ENCODE measurements around the gene C5orf22. TPM values are rescaled to one million over a fixed set of nuclear protein-coding genes. Genes with fewer than 3 reads are reported as not detected.
A peak's percentile ranks its signal among the peaks of the same experiment; 100 is the strongest.
"Not testable (repeated sequence)": the region's sequence is repeated elsewhere in the genome, so short reads cannot be mapped to it uniquely, and the experiment has no call there.

Gene C5orf22
- 16.5 and 21.3 TPM in 2 replicates for total RNA-seq

DNA sequence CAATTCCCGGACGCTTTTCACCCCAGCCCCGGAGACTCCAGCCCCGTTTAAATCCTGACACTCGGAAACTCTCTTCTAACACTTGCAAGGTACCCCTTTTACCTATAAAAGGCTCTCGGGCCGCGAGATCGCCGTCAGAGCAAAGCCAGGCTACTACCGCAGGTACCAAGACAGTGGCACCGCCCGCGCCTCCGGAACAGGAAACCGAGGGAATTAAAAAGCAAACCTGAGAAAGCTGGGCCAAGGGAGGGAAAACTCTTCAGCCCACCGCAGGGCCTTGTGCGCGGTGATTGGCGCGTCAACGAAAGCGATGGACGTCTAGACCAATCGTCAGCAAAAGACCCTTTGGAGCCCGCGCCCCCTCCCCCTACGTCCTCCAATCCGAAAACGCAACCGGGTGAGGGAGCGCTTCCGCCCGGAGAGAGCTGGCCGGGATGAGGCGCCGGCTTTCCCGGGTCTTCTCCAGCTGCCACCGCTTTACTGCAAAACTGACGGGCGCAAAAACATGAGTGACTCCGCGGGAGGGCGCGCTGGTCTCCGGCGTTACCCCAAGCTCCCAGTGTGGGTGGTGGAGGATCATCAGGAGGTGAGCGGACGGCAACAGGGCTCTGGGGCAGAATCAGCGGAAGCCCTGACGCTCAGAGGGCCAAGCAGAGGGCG is at the start of gene C5orf22, which contains the start of gene DROSHA:
TSS of gene C5orf22 (plus strand) at position 414 of the 660 bp plus-strand sequence. CDS start at position 506, 92 bp downstream.
TSS of gene DROSHA (minus strand) at position 206 of the 660 bp plus-strand sequence. CDS start 3,034 bp downstream, outside the sequence.
- peak; percentile 81 for DNase-seq (ENCODE audit: low read depth, low spot score)

DNA sequence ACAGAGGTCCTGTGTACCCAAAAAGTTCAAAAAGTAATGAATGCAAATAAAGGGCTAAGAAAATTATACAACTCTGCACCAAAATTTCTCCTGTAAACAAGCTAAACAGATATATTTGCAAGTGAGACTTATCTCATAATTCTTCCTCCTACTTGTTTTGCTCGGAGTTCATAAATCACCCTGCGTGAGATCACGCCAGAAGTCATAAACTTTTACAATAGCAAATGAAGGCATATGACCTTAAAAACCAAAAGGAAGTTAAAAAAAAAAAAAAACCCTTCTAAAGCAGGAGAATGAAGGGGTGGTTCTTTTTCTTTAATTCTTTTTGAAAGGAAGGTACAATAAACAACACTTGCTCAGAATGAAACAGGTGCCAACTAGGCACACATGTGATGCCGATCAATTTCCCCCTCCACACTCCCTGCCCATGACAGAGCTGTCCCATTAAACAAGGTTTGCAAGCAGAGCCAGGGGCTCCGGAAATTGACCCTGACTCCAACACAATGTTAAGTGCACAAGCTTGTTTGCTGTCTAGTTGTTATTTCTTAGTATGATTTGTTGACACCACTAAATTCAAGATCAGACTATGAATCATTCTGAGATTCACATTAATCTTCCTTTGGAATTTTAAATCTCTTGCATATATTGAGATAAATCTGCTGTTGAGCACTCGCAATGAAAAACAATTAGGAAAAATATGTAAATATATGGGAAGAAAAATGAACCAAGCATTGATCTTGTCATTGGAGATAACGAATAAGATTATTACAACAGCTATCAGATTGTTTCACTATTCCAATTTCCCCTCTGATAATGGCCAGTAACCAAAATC is 46.5 kb upstream of the C5orf22 start:
- DNase-seq (ENCODE audit: low read depth, low spot score): peak; percentile 24

DNA sequence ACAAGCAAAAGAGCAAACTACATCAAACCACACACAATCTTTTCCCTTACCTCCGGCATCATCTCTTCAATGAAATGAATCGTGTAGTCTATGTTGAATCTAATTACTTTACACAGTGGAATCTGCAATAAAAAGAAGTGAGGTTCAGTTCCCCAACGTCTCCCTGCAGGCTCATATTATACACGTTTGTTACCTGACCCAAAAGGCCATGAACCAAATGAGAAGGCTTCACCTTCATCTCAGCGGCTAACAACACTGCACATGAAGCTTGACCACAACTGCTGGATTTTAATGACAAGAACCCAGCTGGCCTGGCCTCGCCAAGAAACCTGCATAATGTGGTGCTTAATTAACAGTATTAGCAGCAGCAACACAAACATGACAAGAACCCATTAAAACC is 45.7 kb upstream of the C5orf22 start:
- DNase-seq (ENCODE audit: low read depth, low spot score): no peak

DNA sequence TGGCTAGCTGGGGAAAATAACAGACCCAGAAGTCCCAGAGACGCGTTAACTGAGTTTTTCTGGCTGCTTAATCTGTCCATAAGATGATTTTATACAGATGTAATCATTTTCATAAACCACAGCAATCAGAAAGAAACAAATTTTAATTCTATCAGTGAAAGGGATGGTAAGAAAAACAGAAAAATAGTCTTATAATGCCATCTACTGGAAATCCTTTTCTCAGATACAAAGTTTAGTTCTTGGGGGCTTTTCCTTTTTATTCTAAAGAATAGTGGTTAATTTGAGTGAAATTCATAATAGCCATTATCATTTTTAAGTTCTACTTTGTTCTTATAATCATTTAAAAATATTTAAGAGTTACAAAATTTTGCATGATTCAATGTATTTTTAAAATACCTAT is 44.6 kb upstream of the C5orf22 start:
- no peak for DNase-seq (ENCODE audit: low read depth, low spot score)

DNA sequence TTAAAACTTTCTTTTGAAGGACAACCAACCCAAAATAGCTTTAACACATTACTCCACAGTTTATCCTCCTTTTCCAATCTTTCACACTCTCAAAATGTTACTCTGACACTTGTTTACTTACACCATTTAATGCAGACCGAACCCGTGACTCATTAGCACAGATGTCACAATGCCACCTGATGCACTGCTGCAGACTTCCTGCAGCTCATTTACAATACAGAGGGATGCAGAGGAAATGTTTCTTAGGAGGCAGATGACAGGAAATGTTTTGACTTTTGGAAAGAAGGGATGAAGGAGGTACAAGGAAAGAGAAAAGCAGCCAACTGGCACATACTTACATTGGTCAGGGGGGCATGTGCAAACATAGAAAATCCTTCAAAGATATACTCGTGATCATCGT is 39.2 kb upstream of the C5orf22 start:
- peak; percentile 77 for DNase-seq (ENCODE audit: low read depth, low spot score)

DNA sequence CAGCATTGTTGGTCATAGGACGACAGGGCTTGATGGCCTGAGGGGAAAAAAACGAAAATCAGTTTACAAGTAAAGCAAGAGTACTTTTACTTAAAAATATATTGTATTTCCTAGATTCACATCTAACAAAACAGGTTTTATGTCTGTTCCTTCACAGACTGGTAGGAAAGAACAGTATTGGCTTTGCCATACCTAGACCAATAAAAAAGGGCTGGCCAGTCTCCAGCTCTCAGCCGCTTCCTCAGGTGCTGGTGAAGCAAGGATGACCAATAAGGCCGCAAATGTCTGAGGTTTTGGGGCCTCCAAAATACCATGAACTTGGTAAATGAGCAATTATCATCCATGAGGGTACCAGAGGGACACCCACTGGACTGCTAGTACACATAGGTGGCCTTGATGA is 36.8 kb upstream of the C5orf22 start:
- DNase-seq (ENCODE audit: low read depth, low spot score): no peak

DNA sequence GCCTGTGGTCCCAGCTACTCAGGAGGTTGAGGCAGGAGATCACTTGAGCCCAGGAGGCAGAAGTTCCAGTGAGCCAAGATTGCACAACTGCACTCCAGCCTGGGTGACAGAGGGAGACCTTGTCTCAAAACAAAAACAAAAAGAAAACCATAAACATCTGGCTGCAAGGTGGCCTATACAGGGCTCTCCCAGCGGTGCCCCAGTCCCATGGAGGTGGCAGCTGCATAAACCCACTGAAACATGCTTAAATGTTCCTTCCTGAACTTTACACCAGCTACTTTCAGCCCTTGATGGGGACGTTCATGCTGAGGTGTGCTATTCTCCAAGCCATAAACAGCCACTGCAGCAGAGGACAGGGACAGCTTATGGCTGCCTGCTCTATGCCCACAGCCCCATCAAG is 35.8 kb upstream of the C5orf22 start:
- DNase-seq (ENCODE audit: low read depth, low spot score): no peak

DNA sequence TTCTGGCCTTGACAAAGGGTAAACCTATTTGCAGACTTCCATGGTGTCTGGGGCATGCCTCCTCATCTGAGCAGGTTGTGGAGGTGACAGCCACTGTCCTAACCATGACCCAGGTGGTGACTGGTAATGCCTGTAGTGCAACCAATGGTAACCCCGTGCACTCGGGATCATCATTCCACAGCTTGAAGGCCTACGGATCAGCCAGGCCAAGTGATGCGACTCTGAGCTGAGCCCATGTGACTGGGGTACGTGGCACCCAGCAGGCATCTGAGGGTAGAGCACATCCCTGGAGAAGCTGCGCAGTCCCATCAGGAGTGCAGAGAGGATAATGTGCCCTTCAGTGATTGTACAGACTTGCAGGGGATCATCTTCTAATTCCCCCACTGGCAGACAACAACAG is 35.2 kb upstream of the C5orf22 start:
- DNase-seq (ENCODE audit: low read depth, low spot score): no peak

DNA sequence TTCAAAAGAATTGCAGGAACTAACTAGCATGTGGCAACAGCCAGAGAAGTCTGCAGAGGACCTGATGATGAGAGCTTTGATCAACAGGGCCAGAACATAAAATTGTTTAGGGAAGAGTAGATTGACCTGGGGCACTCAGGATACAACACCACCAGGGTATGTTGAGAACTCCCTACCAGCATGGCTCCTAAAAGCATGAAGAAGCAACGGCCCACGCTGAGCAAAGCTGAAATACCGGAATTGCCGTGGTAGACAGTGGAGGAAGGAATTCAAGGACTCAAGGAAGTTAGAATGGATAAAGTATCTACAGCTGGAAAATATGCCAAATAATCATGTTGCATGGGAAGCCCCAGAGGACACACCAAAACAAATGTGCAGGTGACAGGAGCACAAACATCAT is 31.8 kb upstream of the C5orf22 start:
- no peak for DNase-seq (ENCODE audit: low read depth, low spot score)

DNA sequence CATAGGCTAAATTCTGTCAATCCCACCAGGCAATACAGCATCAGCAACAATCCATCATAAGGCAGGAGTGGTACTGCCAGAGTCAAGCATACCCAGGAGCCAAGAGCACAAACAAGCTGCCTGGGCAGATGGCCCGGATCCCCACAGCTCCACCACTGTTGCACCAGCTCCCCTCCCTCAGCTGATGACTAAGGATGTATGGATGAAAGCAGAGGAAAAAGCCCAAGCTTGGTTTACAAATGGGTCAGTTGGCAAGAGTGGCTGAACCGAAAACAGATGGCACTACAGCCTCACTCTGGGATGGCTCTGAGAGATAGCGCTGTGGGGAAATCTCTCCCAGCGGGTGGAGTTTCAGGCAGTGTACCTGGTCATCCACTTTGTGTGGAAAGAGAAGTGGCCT is 29.6 kb upstream of the C5orf22 start:
- DNase-seq (ENCODE audit: low read depth, low spot score): no peak

DNA sequence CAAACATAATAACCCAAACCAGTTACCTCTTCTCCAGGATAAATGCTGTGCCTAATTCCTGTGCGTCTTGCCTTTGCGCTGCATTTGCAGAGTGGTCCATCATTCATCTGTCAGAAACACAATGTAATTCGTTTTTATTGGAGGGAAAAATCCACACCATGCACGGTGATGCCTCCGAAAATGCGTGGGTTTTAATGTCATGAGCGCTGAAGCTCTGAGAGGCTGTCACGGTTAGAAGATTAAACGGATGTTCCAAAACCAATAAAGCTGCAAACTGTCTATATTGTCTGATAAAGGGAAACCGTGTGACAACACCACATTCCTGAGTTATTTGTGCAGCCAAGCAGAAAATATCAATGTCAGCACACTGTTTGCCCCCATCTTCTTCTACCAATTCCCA is 27.6 kb upstream of the C5orf22 start:
- DNase-seq (ENCODE audit: low read depth, low spot score): no peak

DNA sequence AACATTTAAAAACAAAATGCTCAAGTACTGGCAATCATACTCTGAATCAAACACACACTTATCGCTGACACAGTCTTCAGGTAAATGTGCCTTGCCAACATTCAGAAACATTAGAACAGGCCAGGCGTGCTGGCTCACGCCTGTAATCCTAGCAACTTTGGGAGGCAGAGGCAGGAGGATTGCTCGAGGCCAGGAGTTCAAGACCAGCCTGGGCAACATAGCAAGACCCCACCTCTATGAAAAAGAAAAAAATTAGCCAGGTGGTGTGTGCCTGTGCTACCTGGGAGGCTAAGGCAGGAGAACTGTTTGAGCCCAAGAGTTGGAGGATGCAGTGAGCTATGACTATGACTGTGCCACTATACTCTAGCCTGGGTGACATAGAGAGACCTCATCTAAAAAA is 20.8 kb upstream of the C5orf22 start:
- no peak for DNase-seq (ENCODE audit: low read depth, low spot score)

DNA sequence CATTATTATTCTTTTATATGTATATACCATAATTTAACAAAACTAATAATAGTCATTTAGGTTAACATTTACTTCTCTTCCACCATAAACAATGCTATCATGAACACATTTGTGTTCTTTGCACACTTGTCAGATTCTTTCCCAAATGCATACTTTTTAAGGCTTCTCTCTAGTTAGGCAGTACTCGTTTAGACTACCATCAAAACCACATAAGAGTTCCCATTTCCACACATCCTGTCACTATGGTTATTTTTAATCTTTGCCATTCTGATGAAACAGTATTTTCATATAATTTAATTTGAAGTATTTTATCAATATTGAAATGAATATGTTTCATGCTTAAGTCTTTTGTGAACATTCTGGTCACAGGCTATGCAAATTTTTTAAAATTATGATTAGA is 15.3 kb upstream of the C5orf22 start:
- DNase-seq (ENCODE audit: low read depth, low spot score): no peak

DNA sequence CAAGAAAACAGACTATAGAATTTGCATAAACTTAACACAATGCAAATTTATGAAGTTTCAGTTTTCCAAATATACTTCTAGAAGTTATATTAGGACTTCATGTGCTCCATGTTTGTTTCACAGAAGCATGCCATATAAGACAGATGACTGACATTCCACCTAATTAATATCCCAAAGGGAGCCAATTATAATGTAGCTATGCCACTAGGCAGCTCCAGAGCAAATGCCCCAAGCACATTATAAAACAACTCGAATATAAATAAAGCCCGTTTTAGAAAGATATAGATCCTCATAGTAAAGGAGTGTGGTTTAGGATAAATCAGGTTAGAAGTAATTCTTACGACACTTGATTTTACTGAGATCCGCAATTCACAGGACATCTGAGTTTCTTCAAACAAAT is 9.1 kb upstream of the C5orf22 start:
- no peak for DNase-seq (ENCODE audit: low read depth, low spot score)

DNA sequence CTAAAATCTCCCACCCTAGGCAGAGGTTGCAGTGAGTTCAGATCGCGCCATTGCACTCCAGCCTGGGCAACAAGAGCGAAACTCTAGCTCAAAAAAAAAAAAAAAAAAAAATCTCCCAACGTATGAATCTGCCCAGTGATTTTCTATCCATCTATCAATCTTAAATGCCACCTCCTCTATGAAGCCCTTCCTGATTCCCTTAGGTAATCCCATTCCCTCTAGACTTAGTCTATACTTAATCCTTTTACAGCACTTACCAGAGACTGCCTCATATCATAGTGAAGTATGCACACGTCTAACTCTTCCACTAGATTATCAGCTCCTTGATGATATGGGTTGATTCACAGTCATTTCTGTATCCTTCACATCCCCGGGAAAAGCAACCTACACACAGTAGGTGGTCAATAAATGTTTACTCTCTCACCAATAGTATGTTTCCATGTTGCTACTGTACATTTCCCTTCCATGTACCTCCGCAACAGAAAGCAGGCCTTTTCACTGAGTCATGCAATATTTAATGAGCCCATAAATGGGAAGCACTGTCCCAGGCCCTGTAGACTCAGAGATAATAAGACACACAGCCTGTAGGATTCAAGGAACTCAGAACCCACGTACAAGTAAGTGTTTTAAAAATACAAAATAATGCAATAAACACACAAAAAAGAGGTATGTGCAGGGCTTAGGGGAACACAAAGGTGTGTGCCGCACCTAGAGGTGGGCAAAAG is 1.4 kb upstream of the C5orf22 start:
- no peak for DNase-seq (ENCODE audit: low read depth, low spot score)

DNA sequence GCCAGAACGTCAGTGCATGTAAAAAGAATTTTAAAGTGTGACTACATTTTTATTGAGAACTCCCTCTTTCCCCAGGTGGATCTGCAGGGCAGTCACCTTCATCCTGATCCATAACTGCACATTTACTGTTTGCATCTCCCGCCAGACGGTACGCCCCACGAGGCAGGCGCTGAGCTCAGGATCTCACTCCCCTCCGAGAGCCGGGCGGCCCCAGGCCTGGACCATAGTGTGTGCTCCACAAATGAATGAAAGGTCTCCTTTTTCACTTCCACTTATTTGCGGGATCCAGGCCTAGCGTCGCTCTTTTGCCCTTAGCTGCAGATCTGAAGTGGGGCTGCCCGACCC is 586 bp upstream of the C5orf22 start:
- DNase-seq (ENCODE audit: low read depth, low spot score): no peak

DNA sequence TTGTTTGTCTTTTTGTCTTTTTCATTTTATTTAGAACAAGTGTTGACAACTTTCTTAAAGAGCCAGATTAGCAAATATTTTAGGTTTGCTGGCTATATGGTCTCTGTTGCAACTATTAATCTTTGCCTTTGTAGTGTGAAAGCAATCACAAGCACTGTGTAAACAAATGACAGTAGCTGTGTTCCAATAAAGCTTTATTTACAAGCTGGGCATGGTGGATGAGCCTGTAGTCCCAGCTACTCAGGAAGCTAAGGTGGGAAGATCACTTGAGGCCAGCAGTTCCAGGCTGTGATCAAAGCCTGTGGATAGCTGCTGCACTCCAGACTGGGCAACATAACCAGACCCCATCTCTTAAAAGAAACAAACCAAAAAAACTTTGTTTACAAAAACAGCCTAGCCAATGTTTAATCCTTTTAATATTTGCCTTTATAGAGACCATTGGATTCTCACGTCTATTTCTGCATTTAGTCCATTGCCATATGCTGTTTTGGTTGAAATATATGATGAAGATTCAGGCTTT is 2.5 kb downstream of the C5orf22 start:
- no peak for DNase-seq (ENCODE audit: low read depth, low spot score)

DNA sequence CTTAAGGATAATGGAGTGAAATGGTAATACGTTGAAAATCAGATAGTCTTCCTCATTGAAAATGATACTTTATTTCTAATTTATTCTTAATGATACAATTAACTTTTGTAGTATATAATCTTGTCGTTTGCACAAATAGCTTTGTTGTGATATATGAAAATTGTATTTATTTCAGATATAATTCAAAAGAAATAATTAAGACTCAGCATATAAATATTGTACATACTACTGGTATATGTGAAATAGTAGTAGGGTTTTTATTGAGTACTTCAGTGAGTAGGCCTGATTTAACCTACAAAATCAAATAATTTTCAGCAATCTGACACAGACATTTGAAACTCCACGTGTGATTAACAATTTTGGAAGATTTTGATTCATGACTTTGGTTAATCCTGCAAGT is 4.8 kb downstream of the C5orf22 start:
- no peak for DNase-seq (ENCODE audit: low read depth, low spot score)

DNA sequence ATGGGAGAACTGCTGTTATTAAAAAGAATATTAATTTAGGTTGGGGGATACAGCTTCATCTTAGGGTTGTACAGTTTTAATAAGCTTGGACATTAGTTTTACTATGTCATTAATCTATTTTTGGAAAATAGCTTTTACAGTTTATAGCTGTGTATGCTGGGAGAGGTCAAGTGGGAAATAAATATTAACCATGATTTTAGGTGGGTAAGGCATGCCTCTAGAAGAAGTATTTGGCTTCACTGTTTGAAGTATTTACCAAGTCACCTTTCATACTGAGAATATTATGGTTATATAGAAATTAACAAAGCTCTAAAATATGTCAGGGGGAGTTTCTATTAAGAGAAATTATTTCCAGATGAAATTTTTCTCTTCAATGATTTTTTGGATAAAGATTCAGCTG is 5.2 kb downstream of the C5orf22 start:
- no peak for DNase-seq (ENCODE audit: low read depth, low spot score)

DNA sequence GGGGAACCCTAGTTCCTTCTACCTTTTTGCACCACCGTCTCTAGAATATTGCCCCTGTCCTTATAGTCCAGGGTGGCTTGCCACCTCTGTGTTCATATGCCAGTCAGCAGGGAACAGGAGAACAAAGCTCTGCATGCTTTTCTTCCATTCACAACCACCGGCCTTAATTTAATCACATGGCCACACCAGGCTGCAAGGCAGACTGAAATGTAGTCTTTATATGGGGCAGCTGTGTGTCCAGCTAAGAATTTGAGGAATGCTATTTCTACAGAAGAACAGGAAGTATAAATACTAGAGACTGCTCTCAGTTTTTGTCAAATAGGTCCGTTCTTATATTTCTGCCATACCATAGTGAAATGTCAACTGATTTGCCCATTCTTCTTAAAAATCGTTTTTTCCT is 5.8 kb downstream of the C5orf22 start:
- no peak for DNase-seq (ENCODE audit: low read depth, low spot score)

DNA sequence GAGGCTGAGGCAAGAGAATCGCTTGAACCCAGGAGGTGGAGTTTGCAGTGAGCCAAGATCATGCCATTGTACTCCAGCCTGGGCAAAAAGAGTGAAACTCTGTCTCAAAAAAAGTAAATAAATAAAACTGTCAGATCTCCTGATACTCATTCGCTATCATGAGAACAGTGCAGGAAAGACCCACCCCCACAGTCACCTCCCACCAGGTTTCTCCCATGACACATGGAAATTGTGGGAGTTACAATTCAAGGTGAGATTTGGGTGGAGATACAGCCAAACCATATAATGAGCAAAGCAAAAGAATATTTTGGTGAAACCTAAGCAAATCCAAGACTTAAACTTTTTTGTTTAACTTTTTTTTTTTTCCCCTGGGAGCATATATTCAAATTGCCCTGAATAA is 17.0 kb downstream of the C5orf22 start:
- not testable (repeated sequence) for DNase-seq (ENCODE audit: low read depth, low spot score)

DNA sequence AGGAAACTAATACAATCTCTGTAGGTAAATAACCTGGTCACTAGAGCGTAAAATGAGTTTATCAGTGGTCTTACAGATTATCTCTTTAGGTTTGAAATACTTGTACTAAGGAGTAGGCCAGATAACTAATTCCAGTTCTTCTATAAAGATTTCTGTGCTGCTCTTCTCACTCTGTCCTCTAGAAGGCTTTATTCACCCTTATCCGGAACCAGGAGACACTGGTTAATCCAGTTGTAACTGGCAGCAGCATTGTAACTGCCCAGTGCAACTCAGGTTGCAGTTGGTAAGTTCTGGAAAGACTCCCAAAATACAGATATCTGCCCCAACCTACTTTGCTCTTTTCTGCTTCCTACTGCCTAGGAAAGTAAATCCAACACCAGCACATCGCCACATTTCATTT is 19.8 kb downstream of the C5orf22 start:
- no peak for DNase-seq (ENCODE audit: low read depth, low spot score)

All from pulmonary artery endothelial cell (primary cell).